ENCODE measurements around the gene ALG8.
A peak's percentile ranks its signal among the peaks of the same experiment; 100 is the strongest.
"Not testable (repeated sequence)": the region's sequence is repeated elsewhere in the genome, so short reads cannot be mapped to it uniquely, and the experiment has no call there.

The ALG8 gene

DNA sequence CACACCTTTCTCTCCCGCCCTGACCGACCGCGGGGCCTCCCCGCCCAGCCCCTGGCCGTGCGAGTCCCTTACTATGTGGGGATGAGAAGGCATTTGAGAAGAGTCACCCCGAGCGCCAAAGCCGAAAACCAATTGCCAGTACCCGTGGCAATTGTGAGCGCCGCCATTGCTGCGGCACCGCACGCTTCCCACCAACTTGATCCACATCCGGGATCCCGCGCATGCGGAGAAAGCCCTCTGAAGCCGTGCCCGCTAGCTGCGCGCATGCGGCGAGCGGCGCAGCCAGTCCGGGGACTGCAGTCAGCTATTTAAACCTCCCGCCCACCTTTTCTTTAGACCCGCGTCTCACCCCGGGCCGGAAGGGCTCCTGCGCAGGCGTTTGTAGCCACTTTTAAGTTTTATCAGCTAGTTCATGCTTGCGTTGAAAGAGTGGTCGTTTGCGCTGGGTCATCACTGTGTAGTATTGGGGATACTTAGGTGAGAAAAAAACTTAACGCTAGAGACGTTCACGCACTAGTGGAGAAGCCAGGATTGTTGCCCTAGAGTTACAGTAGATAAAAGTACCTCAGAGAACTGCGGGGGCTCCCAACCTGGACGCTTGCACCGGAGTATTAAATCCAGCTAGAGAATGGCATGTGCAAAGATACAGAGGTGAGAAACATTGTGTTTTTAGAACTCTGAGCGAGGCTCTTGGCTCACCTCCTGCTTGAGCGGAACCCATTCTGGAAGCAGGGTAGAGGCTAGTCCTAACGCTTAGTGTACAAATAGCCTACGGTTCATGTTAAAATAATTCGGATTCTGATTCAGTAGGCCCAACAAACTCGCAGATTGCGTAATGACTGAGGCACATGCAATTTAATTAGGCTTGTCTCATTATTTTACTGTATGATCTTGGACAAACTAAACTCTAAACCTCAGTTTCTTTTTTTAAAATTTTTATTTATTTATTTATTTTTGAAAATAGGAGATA is at the start of gene ALG8:
ALG8 (minus strand) TSS at position 205 of the 970 bp plus-strand sequence; CDS start at position 167, 38 bp downstream.
- DNase-seq (ENCODE audit: low read depth in 1 of 2, low spot score in 1 of 2), result peak; percentile 96 to 97
- in situ Hi-C loops (cut with HindIII; ENCODE audit: low pct_unique_long_range_greater_than_20kb, low sequenced_read_pairs), result no loop called here
- TF ChIP-seq JUND (IDR thresholded peaks at IDR 0.05; ENCODE audit: low read depth), result no peak

DNA sequence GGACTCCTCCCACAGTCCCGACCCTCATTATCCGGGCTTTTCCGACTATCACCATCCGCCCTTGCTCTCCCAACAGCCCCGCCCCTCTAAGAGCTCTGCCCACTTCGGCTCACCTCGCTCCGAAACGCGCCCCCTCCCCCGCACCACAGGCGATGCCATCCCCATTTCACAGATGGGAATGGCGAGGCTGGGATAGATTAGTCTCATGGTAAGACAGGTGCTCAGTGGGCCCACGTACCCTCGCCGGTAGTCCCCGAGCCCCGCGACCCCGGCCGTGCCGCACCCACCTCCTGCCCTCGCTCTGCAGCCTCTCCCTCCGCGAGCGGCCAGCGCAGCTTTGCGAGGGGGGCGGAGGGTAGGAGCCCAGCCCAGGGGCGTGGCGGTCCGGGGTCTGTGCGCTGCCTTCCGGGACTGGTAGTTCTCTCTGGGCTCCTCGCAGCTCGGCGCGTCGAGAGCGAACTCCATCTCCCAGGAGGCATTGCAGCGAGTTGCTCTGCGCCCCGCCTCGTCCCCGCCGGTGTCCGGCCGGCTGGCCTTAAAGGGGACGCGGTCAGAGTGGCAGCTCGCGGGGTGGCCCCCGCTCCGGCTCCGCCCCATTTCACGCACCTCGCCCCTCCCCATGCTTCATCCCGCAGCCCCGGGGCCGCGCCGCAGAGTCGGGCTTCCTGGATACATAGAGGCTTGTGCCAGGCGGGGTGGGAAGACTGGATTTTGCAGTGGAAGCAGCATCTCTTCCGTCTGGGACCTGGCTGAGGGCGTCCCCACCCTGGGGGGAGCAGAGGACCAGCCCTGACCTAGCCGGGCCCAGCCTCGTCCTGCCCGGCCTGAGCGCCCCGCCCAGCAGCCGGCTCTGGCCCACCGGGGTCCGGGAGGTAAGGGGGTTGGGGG is 49.1 kb upstream of the ALG8 start, which contains the start of the genes KCTD21 and USP35:
KCTD21 (minus strand) TSS at position 341 of the 888 bp plus-strand sequence. CDS start 14,072 bp downstream, outside the sequence.
USP35 (plus strand) TSS at position 634 of the 888 bp plus-strand sequence. CDS start 7,327 bp downstream, outside the sequence.
- DNase-seq (ENCODE audit: low read depth in 1 of 2, low spot score in 1 of 2), result peak; percentile 99
- no peak for TF ChIP-seq JUND (IDR thresholded peaks at IDR 0.05; ENCODE audit: low read depth)
- in situ Hi-C loops (cut with HindIII; ENCODE audit: low pct_unique_long_range_greater_than_20kb, low sequenced_read_pairs), result no loop called here

DNA sequence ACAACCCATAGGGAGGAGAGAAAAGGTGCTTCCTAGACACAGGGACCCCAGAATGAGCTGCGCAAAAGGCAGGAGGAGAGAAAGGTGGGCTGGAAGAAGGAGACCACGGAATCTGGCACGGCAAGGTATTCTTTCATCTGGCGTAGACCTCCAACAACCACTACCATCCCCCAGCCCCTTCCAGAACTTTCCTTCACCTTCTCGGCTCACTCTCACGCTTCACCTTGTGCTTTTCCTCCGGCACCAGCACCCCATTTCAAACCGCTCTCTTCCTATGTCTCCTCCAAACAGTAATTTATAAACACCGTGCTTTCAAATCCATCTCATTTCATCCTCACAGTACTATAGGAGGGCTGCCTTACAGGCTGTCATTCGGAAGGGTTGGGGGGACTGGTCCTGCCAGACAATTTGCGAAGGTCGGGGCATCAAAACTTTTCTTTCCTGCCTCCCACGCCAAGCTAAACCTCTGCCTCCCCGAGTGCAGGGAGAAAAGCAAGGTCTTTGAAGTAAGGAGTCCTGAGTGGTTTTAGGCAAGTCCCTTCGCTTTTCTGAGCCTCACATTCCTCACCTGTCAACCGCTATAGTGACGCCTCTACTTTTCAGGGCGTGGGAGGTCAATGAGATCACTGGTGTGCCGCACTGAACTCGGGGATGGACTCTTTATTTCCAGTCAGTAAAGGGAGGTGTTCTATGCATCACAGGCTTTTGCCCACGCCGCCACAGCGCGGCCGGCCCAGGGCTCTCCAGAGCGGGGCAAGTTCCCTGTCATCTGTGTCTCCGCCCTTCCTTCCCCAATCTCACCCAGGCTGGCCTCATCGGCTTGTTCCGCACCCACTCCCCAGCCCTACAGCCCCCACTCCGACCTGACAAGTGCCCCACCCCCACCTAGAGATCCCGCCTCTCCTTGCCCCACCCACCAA is 48.2 kb upstream of the ALG8 start:
- in situ Hi-C loops (cut with HindIII; ENCODE audit: low pct_unique_long_range_greater_than_20kb, low sequenced_read_pairs), result no loop called here
- peak in 1 of 2 experiments; percentile 58 for DNase-seq (ENCODE audit: low read depth in 1 of 2, low spot score in 1 of 2)
- TF ChIP-seq JUND (IDR thresholded peaks at IDR 0.05; ENCODE audit: low read depth), result no peak

DNA sequence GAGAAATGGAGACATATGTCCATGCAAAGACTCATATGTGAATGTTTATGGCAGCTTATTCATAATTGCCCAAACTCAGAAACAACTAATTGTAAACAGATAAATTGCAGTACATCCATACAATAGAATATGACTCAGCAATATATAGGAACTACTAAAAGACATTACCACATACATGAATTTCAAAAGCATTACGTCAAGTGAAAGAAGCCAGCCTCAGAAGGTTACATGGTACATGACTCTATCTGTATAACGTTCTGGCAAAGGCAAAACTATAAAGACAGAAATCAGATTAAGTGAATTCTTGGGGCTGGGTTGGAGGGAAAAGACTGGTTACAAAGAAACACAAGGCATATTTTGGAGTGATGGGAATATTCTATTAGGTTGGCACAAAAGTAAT is 41.8 kb upstream of the ALG8 start:
- no peak for DNase-seq (ENCODE audit: low read depth in 1 of 2, low spot score in 1 of 2)
- in situ Hi-C loops (cut with HindIII; ENCODE audit: low pct_unique_long_range_greater_than_20kb, low sequenced_read_pairs), result no loop called here
- no peak for TF ChIP-seq JUND (IDR thresholded peaks at IDR 0.05; ENCODE audit: low read depth)

DNA sequence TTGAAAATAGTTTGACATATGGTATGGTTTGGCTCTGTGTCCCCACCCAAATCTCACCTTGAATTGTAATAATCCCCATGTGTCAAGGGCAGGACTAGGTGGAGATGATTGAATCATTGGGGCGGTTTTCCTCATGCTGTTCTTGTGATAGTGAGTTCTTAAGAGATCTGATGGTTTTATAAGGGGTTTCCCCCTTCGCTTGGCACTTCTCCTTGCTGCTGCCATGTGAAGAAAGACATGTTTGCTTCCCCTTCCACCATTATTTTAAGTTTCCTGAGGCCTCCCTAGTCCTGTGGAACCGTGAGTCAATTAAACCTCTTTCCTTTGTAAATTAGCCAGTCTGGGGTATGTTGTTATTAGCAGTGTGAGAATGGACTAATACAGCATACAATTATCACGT is 41.3 kb upstream of the ALG8 start:
- no peak for DNase-seq (ENCODE audit: low read depth in 1 of 2, low spot score in 1 of 2)
- TF ChIP-seq JUND (IDR thresholded peaks at IDR 0.05; ENCODE audit: low read depth), result no peak
- in situ Hi-C loops (cut with HindIII; ENCODE audit: low pct_unique_long_range_greater_than_20kb, low sequenced_read_pairs), result no loop called here

DNA sequence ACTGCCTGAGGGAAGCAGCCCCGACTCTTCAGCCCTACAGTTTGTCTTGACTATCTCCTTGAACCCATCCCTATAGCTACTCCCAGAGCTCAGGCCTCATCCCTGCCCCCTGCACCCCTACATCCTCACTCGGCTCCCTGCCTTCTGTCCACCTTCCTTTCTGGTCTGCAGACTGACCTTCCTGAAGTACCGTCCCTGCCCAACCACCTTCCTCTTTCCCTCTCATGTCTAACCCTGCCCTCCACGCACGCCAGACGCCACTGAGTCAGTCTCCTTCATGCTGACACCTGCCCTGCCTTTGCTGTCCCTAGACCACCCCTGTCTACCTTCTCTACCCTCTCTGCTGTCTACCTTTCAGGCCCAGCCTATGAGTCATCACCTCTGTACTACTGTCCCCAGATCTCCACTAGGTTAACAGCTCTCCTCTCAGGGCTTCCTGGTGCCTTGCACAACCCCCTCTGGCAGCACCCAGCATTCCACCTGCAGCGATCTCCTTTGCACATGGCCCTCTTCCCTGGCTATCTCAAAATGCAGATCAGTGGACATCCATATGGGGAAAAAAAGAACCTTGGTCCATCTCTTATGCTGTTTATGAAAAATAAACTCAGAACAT is 40.1 kb upstream of the ALG8 start:
- TF ChIP-seq JUND (IDR thresholded peaks at IDR 0.05; ENCODE audit: low read depth), result no peak
- in situ Hi-C loops (cut with HindIII; ENCODE audit: low pct_unique_long_range_greater_than_20kb, low sequenced_read_pairs), result no loop called here
- no peak for DNase-seq (ENCODE audit: low read depth in 1 of 2, low spot score in 1 of 2)

DNA sequence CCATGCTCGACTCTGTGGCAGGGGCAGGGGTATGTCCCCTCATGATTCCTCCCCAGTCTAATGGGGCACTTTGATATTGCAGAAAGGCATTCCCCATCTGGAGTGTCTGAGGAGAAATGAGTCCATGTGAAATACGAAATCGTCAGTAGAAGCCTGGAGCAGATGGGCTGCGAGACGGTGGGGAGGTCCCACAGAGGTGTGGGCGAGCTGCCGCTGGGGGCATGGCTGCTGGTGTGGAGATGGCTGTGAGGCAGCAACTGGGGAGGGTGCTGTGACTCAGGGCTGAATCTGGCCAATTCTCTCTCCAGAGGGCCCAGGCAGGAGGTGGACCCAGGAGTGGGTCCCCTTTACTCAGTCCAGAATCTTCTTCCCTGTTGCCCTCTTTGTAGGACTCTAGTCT is 37.8 kb upstream of the ALG8 start:
- DNase-seq (ENCODE audit: low read depth in 1 of 2, low spot score in 1 of 2), result no peak
- in situ Hi-C loops (cut with HindIII; ENCODE audit: low pct_unique_long_range_greater_than_20kb, low sequenced_read_pairs), result no loop called here
- TF ChIP-seq JUND (IDR thresholded peaks at IDR 0.05; ENCODE audit: low read depth), result no peak

DNA sequence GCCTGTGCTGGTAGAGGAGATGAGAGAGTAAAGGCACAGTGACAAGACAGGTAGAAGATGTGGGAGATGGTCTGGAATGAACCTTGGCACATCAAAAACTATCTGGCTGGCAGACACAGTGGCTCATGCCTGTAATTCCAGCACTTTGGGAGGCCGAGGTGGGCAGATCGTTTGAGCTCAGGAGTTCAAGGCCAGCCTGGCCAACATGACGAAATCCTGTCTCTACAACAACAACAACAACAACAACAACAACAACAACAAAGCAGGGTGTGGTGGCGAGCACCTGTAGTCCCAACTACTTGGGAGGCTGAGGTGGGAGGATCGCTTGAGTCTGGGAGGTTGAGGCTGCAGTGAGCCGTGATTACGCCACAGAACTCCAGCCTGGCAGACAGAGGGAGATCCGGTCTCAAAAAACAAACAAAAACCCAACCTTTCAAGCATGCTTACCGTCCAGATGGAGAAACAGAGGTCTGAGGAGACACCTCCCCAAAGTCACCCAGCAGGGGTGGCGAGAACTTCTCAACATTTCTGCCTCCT is 37.2 kb upstream of the ALG8 start:
- DNase-seq (ENCODE audit: low read depth in 1 of 2, low spot score in 1 of 2), result no peak
- no peak for TF ChIP-seq JUND (IDR thresholded peaks at IDR 0.05; ENCODE audit: low read depth)
- in situ Hi-C loops (cut with HindIII; ENCODE audit: low pct_unique_long_range_greater_than_20kb, low sequenced_read_pairs), result no loop called here

DNA sequence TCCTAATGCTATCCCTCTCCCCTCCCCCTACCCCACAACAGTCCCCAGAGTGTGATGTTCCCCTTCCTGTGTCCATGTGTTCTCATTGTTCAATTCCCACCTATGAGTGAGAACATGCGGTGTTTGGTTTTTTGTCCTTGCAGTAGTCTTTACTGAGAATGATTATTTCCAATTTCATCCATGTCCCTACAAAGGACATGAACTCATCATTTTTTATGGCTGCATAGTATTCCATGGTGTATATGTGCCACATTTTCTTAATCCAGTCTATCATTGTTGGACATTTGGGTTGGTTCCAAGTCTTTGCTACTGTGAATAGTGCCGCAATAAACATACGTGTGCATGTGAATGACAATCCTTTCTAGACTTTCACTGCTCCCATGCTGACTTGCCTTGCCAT is 36.4 kb upstream of the ALG8 start:
- in situ Hi-C loops (cut with HindIII; ENCODE audit: low pct_unique_long_range_greater_than_20kb, low sequenced_read_pairs), result not testable (repeated sequence)

DNA sequence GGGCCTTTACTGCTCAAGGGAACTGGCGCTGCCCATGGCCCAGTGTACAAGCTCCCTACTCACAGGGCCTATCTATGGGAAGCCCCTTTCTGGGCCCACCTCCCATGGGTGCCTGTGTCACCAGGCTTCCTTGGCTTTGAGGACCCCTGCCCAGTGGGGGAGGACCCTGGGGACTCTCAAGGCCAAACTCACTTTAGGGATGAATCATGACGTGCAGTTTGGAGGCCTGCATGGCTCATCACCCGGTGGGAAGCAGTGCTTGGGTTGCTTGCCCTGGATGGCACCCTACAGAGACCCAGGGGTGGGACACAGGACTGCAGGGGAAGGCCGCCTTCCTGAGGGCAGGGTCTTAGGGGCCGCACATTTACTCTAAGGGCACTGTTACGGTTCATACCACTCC is 32.5 kb upstream of the ALG8 start:
- in situ Hi-C loops (cut with HindIII; ENCODE audit: low pct_unique_long_range_greater_than_20kb, low sequenced_read_pairs), result no loop called here
- DNase-seq (ENCODE audit: low read depth in 1 of 2, low spot score in 1 of 2), result no peak
- TF ChIP-seq JUND (IDR thresholded peaks at IDR 0.05; ENCODE audit: low read depth), result no peak

More for the DNA sequence above, 36.4 kb upstream of the ALG8 start:
- not testable (repeated sequence) for DNase-seq (ENCODE audit: low read depth in 1 of 2, low spot score in 1 of 2)

DNA sequence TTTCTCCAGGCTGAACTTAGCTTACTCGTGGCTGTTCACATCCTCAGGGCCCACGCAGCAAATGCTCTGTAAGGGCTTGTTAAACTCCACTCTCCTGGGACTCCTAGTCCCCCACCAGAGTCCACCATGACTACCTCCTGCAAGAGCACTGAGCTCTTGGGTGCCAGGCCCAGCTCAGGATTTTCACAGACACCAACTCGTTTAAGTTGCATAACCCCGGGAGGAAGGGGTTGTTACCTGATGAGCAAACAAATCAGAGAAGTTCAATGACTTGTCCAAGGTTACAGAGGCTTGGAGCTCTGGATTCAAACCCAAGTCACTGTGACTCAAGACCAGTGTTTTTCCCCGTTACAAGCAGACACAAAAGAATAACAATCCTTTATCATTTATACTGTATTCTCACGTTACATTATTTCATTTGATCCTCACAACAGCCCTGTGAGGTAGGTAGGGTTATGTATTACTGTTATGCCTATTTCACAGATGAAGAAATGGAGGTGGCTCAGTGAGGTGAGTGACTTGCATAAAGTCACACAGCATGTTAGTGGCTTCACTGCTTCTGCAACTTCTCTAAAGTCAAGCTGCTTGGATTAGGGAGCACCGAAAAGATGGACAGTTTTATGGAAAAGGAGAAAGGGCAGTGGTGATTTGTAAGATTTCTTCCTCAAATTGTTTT is 31.6 kb upstream of the ALG8 start:
- no peak for TF ChIP-seq JUND (IDR thresholded peaks at IDR 0.05; ENCODE audit: low read depth)
- DNase-seq (ENCODE audit: low read depth in 1 of 2, low spot score in 1 of 2), result no peak
- in situ Hi-C loops (cut with HindIII; ENCODE audit: low pct_unique_long_range_greater_than_20kb, low sequenced_read_pairs), result no loop called here
